COLO668 (cell line): ENCODE results near the gene TESMIN.

Source experiments
- DNase-seq: peaks from one replicate; lab custom pipeline; 2025; ENCODE audit not compliant: unreplicated experiment; lab: John Stamatoyannopoulos, UW

Gene TESMIN

DNA sequence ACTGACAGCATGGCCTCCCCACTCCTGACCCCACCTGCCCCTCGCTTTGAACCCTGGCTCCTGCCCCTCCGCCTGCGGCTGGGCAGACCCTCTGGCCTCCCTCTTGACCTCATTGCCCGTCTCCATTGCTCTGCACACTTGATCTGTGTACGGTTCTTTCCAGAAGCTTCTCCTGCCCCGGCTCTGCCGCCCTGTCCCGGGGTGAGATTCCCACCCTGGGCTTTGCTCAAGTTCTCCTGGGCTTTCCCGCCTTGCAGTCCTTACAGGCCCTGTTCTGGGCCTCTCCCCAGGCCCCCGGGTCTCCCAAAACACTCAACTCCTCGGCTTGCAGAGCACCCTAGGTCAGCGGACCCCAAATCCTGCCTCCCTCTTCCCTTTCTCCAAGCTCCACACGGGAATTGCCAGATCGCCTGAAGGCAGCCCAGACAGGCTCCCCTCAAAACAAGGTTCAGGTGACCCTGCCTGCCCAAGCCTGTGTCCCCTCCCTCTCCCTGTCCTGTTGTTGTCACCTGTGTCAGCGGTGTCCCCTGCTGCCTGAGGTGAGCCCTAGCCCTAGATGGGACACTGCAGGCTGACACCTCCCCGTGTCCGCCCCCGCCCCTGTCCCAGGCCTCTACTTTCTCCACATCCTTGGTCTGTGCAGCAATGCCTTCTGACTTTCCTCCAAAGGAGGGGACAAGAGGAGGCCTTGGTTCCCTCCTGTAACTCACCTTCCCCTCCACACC is 65.5 kb downstream of the TESMIN start:
- no peak for DNase-seq

DNA sequence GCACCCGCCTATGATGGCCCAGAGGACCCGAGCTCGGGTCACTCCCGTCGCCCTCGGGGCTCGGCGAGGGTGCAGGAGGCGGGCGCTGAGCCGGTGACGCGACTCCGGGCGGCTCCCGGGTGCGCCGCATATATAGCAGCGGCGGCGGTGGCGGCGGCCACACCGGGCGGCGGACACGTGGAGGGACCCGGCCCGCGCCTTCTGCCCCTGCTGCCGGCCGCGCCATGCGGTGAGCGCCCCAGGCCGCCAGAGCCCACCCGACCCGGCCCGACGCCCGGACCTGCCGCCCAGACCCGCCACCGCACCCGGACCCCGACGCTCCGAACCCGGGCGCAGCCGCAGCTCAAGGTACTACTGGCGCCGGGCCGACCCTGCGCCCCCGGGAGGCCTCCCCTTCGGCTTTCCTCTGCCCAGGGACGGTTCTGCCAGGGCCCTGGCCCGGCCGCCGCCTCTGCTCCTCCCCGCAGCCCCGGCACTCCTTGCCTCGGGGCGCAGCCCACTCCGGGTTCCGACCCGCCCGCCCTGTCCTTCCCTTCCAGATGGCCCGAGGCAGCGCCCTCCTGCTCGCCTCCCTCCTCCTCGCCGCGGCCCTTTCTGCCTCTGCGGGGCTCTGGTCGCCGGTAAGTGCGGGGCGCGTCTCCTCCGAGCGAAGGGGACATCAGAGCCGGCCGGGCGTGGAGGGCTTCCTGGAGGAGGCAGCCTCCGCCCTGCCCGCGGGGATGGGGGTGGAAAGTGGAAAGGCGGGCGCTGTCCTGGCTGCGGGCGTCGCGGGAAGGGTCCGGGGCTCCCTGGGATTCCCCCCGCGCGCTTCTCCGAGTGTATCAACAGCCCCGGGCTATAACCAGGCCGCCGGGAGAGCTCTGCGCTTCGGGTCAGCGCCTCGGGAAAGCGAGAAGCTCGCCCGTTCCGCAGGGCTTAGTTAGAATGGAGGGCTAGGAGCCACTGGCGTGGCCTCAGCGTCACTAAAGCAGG is 66.6 kb downstream of the TESMIN start, which contains the start of gene GAL:
GAL (plus strand) TSS at position 160 of the 972 bp plus-strand sequence; CDS start at position 540, 380 bp downstream.
- peak; percentile 21 for DNase-seq

- DNase-seq: no peak
Observed at GRCh38 chr11:68683536-68684384, 67.6 kb downstream of the TESMIN start.

DNA sequence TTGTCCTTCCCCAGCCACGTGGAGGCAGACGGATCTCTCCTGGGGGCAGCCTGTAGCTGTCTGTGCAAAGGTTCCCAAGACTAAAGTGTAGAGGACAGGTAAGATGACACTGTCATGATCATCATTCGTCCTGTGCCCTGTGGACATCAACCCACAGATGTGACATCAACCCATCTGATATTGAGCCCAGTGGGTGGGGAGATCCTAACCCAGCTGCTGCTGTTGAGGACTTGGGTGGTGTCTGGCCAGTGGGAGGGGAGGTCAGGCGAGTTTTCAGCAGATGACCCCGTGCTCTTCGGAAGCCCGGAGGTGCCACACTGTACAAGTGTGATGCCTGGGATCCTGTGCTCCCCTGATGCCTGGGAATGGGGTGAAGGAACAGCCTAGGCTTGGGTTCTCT is 68.2 kb downstream of the TESMIN start:
- no peak for DNase-seq

DNA sequence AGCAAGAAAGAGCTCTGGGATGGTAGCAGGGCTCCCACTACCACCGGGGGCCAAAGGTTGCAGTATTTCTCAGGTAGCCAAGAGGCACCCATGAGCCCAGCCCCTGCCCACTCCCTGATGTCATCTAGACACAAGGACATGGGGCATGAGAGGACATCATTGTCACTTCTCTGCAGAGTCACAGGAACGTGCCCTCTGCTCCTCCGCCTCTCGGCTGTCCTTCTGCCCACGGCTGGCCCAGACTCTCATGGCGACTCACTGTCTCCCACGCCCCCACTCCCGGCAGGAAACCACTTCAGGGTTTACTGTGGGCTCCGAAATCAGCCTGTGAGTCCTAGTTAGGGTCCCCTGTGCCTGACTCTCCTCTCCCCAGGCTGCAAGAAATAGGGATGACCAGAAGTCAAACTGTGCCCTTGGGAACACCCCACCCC is 68.8 kb downstream of the TESMIN start:
- no peak for DNase-seq

- no peak for DNase-seq
Observed at GRCh38 chr11:68680541-68681231, 70.6 kb downstream of the TESMIN start.

DNA sequence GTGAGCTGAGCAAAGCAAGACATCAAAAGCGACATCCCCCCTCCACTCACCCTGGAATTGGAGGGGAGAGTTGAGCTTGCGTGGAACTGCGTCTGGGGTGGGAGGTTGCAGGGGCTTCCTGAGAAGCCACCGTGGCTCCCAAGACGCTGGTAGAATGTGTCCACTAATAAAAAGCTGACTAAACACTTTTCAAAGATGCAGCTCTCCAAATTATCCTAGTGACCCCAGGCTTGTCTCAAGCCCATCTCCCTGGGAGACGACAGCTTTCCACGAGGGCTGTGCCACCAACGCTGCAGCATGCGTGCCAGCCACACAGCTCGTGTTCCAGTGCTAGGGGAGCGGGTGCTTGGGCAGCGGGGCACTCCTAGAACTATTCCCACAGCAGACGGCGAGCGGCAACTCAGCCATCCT is 73.3 kb downstream of the TESMIN start:
- DNase-seq: no peak

- peak; percentile 26 for DNase-seq
Observed at GRCh38 chr11:68677432-68677831, 73.9 kb downstream of the TESMIN start.

DNA sequence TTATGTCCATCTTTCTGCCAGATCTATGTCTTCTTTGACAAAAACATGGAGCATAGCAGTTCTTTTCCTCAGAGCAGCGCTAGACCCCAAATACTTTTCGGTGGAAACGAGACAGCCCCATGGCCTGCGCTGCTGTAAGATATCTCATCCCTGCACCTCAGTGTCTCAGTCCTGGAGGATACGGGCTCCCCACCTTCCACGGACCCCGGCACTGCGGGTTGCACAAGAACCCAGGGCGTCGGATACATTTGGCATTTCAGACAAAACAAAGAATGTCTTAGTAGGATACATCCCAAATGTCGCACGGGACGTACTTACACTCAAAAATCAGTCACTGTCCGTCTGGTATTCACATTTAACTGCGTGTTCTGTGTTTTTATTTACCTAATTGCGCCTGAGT is 76.9 kb downstream of the TESMIN start:
- DNase-seq: no peak

DNA sequence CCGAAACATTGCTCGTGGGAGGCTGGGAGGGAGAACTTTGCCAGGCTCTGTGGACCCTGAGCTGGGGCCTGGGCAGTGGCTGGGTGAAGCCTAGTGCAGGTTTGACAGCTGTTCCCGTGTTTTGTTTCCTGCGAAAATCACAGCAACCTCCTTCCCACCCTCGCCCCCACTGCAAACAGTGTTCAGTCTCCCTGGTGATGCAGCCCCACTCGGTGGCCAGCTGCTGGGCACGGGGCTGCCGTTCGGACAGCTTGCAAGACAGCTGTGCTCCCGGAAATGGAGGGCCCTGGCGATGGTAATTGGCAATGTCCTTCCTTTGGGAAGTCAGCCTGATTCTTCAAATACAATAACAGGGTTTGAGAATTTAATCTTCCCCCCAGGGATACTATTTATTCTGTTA is 77.3 kb downstream of the TESMIN start:
- DNase-seq: no peak

GRCh38 chr11:68673306-68673945 is 77.9 kb downstream of the TESMIN start:
- no peak for DNase-seq

DNA sequence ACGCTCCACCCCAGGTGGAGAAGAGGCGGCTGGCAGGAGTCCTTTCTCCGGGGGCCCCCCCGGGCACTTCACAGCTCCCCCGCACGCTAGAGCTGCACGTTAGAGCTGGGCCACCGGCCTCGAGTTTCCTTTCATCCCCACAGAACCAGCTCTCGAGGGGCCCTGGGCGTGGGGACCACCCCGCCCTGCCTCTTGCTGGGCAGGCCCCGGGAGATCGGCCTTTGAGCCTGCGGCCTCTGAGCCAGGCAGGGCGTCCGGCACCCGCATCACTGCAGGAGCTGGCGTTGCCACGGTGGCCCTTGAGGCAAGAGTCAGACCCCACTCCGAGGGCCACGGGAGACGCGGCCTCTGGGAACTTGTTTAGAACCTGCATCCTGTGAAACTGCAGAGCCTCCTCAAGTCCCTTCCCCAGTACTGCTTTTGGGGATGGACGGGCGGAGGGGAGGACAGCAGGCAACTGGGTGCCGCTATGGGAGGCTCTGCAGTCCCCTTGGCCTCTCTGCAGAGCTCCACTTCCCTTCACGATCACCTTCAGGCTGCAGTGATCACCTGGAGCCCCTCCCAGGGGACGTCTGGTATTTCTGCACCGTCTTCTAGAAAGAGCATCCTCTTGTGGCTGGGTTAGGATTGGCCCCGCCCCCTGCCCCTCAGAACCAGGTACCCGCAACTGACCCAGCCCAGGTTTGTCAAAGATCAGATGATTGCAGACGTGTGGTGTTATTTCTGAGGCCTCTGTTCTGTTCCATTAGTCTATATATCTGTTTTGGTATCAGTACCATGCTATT is 80.9 kb downstream of the TESMIN start:
- DNase-seq: no peak

DNA sequence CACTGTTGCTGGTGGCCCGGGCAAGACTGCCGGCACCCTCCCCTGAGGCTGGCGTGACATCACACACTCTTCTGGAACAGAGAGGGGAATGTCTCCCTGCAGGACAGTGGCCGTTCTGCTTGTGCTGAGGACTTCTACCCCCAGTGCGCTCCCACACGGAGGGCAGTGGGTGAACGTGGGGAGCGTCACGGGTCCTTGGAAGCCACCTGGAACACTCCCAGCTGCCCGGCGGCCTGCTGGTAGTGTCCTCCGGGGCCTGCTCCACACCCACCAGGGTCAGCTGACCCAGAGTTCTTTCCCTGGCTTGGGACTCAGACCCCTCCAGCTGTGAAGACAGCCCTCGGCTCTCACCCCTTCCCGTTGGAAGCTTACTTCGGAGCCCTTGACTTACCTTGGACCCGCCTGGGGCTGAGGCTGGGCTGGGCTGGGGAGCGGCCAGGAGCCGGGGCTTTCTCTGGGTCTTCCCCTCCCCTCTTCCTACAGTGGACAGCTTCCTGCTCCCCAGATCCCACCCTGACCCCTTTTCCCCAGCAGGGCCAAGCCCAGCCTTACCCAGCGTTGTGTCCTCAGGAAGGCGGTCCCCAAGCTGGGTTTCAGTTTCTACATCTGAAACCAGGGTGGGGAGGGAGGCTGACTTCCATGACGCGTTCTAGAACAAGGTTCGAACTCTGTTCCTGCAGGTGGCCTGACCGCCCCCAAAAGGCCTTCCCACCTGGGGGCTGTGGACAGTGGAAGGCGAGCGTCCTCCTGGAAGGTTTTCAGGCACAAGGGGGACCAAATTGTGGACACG is 81.8 kb downstream of the TESMIN start:
- DNase-seq: no peak

DNA sequence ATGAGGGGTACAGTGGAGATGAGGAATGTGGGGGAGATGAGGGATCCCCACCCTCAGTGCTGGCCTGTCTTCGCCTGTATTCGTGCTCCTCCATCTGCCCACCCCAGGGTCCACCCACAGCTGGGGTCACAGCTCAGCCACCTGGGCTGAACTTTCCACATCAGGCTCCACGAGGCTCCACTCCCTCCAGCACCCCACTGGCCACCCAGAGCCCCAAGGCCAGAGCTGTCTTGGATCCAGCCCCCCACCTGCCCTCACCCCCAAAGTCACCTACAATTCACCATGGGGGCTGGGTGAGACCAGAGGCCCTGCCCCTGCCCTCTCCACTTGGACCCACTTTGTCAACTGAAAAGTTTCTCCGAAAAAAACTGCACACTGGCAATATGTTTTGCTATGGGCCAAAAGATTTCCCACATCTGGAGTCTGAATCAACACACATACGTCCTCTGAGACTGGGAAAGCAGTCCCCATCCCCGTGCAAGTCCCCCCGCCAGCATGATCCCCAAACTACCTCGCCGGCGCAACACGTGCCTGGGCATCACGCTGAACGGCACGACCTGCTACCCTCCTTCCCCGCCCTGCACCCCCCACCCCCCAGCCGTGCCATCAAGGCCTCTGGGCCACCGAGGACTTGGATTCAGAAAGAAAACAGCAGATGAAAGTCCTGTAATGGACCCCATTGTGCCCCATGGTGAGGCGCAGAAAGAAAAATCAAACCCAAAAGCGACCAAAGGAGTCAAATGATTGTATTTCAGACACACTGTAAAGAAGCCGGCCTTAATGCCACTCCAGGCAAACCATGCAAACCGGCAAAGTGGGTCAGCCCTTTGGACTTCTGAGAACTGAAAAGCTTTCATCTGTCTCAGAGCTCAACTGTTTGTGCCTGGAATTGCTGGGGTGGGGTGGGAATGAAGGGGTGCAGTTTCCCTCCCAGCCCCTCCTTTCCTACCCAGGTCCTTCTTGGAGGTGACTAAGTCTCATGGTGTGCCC is 83.5 kb downstream of the TESMIN start:
- no peak for DNase-seq

- DNase-seq: no peak
Observed at GRCh38 chr11:68666849-68667248, 84.5 kb downstream of the TESMIN start.

DNA sequence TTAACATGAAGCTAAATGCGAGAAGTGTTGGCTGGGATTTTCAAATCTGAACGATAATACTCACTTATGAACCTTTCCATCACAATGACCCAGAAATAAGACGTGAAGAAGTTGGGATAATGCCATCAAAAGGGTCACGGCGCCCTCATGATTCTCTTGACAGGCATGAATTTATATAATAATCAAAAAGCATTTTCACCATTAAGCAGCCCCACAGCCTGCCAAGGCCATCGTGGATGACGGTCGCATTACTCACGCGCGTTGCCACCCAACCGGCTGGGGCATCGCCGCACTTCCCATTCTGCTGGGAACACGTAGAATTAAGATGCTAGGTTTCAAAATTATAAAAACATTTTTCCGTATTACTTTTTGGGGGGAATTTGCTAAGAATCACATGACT is 85.9 kb downstream of the TESMIN start:
- DNase-seq: no peak

DNA sequence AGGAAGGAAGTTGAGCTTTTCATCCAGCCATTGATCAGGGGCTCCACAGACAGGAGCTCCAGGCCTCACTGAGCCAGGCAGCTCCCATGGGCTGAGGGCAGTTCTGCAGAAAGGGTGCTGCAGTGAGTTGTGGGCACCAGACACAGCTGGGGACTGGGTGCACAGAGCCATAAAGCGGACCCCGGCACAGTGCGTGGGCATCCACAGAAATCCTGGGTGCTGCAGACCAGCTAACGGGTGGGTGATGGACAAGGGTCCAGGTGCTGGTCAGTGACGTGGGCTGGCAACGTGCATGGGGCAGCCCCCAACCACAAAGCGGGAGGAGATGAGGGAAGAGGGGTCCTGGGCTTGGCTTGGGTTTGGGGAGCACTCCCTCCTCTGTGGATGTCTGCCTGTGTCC is 86.4 kb downstream of the TESMIN start:
- DNase-seq: no peak
